IgD-negative memory B cell (primary cell): Measurements from ENCODE around the gene ARL5B. TPM values are rescaled to one million over a fixed set of nuclear protein-coding genes. Genes with fewer than 3 reads are reported as not detected.

Experiments used
- H3K27ac Mint-ChIP-seq, 3 donors: one replicate each; pipeline ENCODE4 v1.8.0; 2020 to 2022; ENCODE audit warnings: mild to moderate bottlenecking in 3 of 3, mixed read lengths in 3 of 3, moderate library complexity in 1 of 3
- H3K27me3 Mint-ChIP-seq: one replicate; pipeline ENCODE4 v1.8.0; 2021; ENCODE audit warnings: mixed read lengths
- H3K36me3 Mint-ChIP-seq: one replicate; pipeline ENCODE4 v1.8.0; 2020; ENCODE audit warnings: mild to moderate bottlenecking, mixed read lengths
- H3K4me1 Mint-ChIP-seq, 3 donors: one replicate each; pipeline ENCODE4 v1.8.0; 2020 to 2022; ENCODE audit warnings: mixed read lengths in 3 of 3, mild to moderate bottlenecking in 1 of 3
- H3K4me3 Mint-ChIP-seq, 4 donors: one replicate each; pipeline ENCODE4 v1.8.0; 2020 to 2022; ENCODE audit warnings: mild to moderate bottlenecking in 4 of 4, mixed read lengths in 4 of 4, moderate library complexity in 3 of 4
- H3K9me3 Mint-ChIP-seq, 3 donors: one replicate each; pipeline ENCODE4 v1.8.0; 2020 to 2021; ENCODE audit warnings: mixed read lengths in 3 of 3, mild to moderate bottlenecking in 1 of 3
- polyA plus RNA-seq: library from polyadenylated mRNA; unstranded; fragments of 300-500 nt; fragmentation: Illumina TruSeq; gene quantifications from one replicate; pipeline ENCODE4 v1.2.3, GENCODE V29; 2021

ARL5B gene
- polyA plus RNA-seq, 1 donor from 2014 or later: 1.6 TPM

- no peak overlapping the region for H3K4me3 Mint-ChIP-seq
- no peaks in the 10 kb centered on the region for H3K9me3 Mint-ChIP-seq
- peaks cover 3% of the 10 kb centered on the region for H3K36me3 Mint-ChIP-seq
- no peak overlapping the region for H3K27ac Mint-ChIP-seq
- no peaks in the 10 kb centered on the region for H3K27me3 Mint-ChIP-seq
- H3K4me1 Mint-ChIP-seq: no peaks in the 10 kb centered on the region
Measured at GRCh38 chr10:18675086-18675801, 16.0 kb downstream of the ARL5B start.

- no peaks in the 10 kb centered on the region for H3K9me3 Mint-ChIP-seq
- H3K27ac Mint-ChIP-seq: no peak overlapping the region
- H3K27me3 Mint-ChIP-seq: no peaks in the 10 kb centered on the region
- no peaks in the 10 kb centered on the region for H3K4me1 Mint-ChIP-seq
- H3K4me3 Mint-ChIP-seq: no peak overlapping the region
- no peaks in the 10 kb centered on the region for H3K36me3 Mint-ChIP-seq
Measured at GRCh38 chr10:18680754-18681153, 21.5 kb downstream of the ARL5B start.

- Mint-ChIP-seq H3K4me3 (no peak overlapping the region), H3K27me3 (no peaks in the 10 kb centered on the region), H3K36me3 (no peaks in the 10 kb centered on the region), H3K27ac (no peak overlapping the region), H3K9me3 (no peaks in the 10 kb centered on the region), H3K4me1 (no peaks in the 10 kb centered on the region)
Measured at GRCh38 chr10:18681366-18681765, 22.1 kb downstream of the ARL5B start.

GRCh38 chr10:18681971-18682411 lies 22.8 kb downstream of the ARL5B start:
- Mint-ChIP-seq H3K4me3 (no peak overlapping the region), H3K4me1 (no peaks in the 10 kb centered on the region), H3K9me3 (no peaks in the 10 kb centered on the region), H3K27ac (no peak overlapping the region), H3K27me3 (no peaks in the 10 kb centered on the region), H3K36me3 (no peaks in the 10 kb centered on the region)

- Mint-ChIP-seq H3K27ac (peak overlapping the region in 1 of 3 donors; percentile 83), H3K4me1 (peaks cover 0 to 1% (median 0%) of the 10 kb centered on the region in 3 donors), H3K36me3 (no peaks in the 10 kb centered on the region), H3K4me3 (no peak overlapping the region), H3K9me3 (no peaks in the 10 kb centered on the region), H3K27me3 (no peaks in the 10 kb centered on the region)
Measured at GRCh38 chr10:18683427-18683826, 24.2 kb downstream of the ARL5B start.

- H3K27ac Mint-ChIP-seq: no peak overlapping the region
- no peaks in the 10 kb centered on the region for H3K36me3 Mint-ChIP-seq
- H3K4me1 Mint-ChIP-seq: peaks cover 0 to 1% (median 0%) of the 10 kb centered on the region in 3 donors
- no peaks in the 10 kb centered on the region for H3K27me3 Mint-ChIP-seq
- H3K9me3 Mint-ChIP-seq: no peaks in the 10 kb centered on the region
- no peak overlapping the region for H3K4me3 Mint-ChIP-seq
Measured at GRCh38 chr10:18684416-18684815, 25.2 kb downstream of the ARL5B start.

- no peaks in the 10 kb centered on the region for H3K36me3 Mint-ChIP-seq
- H3K4me3 Mint-ChIP-seq: no peak overlapping the region
- H3K27ac Mint-ChIP-seq: no peak overlapping the region
- no peaks in the 10 kb centered on the region for H3K9me3 Mint-ChIP-seq
- no peaks in the 10 kb centered on the region for H3K27me3 Mint-ChIP-seq
- peaks cover 0 to 1% (median 0%) of the 10 kb centered on the region in 3 donors for H3K4me1 Mint-ChIP-seq
Measured at GRCh38 chr10:18684953-18685352, 25.7 kb downstream of the ARL5B start.

GRCh38 chr10:18685555-18685954 lies 26.3 kb downstream of the ARL5B start:
- no peaks in the 10 kb centered on the region for H3K9me3 Mint-ChIP-seq
- no peak overlapping the region for H3K27ac Mint-ChIP-seq
- H3K4me1 Mint-ChIP-seq: peaks cover 0 to 1% (median 0%) of the 10 kb centered on the region in 3 donors
- H3K4me3 Mint-ChIP-seq: no peak overlapping the region
- no peaks in the 10 kb centered on the region for H3K36me3 Mint-ChIP-seq
- no peaks in the 10 kb centered on the region for H3K27me3 Mint-ChIP-seq

GRCh38 chr10:18687195-18687594 lies 28.0 kb downstream of the ARL5B start:
- Mint-ChIP-seq H3K27me3 (no peaks in the 10 kb centered on the region), H3K4me1 (peaks cover 0 to 1% (median 0%) of the 10 kb centered on the region in 3 donors), H3K9me3 (no peaks in the 10 kb centered on the region), H3K4me3 (no peak overlapping the region), H3K27ac (no peak overlapping the region), H3K36me3 (no peaks in the 10 kb centered on the region)

GRCh38 chr10:18687706-18688105 lies 28.5 kb downstream of the ARL5B start:
- no peaks in the 10 kb centered on the region for H3K36me3 Mint-ChIP-seq
- H3K27me3 Mint-ChIP-seq: no peaks in the 10 kb centered on the region
- no peak overlapping the region for H3K4me3 Mint-ChIP-seq
- peaks cover 0 to 1% (median 0%) of the 10 kb centered on the region in 3 donors for H3K4me1 Mint-ChIP-seq
- H3K9me3 Mint-ChIP-seq: no peaks in the 10 kb centered on the region
- no peak overlapping the region for H3K27ac Mint-ChIP-seq

- Mint-ChIP-seq H3K9me3 (no peaks in the 10 kb centered on the region), H3K4me3 (no peak overlapping the region), H3K27me3 (no peaks in the 10 kb centered on the region), H3K27ac (no peak overlapping the region), H3K4me1 (peaks cover 0 to 1% (median 0%) of the 10 kb centered on the region in 3 donors), H3K36me3 (no peaks in the 10 kb centered on the region)
Measured at GRCh38 chr10:18689498-18689897, 30.3 kb downstream of the ARL5B start.

- no peaks in the 10 kb centered on the region for H3K9me3 Mint-ChIP-seq
- H3K4me3 Mint-ChIP-seq: no peak overlapping the region
- H3K36me3 Mint-ChIP-seq: no peaks in the 10 kb centered on the region
- peaks cover 0 to 1% (median 0%) of the 10 kb centered on the region in 3 donors for H3K4me1 Mint-ChIP-seq
- no peaks in the 10 kb centered on the region for H3K27me3 Mint-ChIP-seq
- H3K27ac Mint-ChIP-seq: no peak overlapping the region
Measured at GRCh38 chr10:18690541-18690940, 31.3 kb downstream of the ARL5B start.

GRCh38 chr10:18699849-18700840 lies 40.9 kb downstream of the ARL5B start:
- Mint-ChIP-seq H3K36me3 (no peaks in the 10 kb centered on the region), H3K4me3 (no peak overlapping the region), H3K27ac (no peak overlapping the region), H3K4me1 (no peaks in the 10 kb centered on the region), H3K27me3 (no peaks in the 10 kb centered on the region), H3K9me3 (peaks cover 0 to 7% (median 0%) of the 10 kb centered on the region in 3 donors)

GRCh38 chr10:18703521-18703920 lies 44.3 kb downstream of the ARL5B start:
- Mint-ChIP-seq H3K4me3 (no peak overlapping the region), H3K9me3 (no peaks in the 10 kb centered on the region), H3K27me3 (no peaks in the 10 kb centered on the region), H3K4me1 (no peaks in the 10 kb centered on the region), H3K27ac (no peak overlapping the region), H3K36me3 (no peaks in the 10 kb centered on the region)

- no peak overlapping the region for H3K4me3 Mint-ChIP-seq
- H3K9me3 Mint-ChIP-seq: peaks cover 0 to 7% (median 0%) of the 10 kb centered on the region in 3 donors
- no peak overlapping the region for H3K27ac Mint-ChIP-seq
- H3K4me1 Mint-ChIP-seq: no peaks in the 10 kb centered on the region
- H3K36me3 Mint-ChIP-seq: no peaks in the 10 kb centered on the region
- no peaks in the 10 kb centered on the region for H3K27me3 Mint-ChIP-seq
Measured at GRCh38 chr10:18710201-18710653, 51.0 kb downstream of the ARL5B start.
